Loucy (cell line): ENCODE measurements around the gene POPDC3.

Source experiments
- H2AFZ ChIP-seq: fragments of 200-600 bp; sonication (generic); 2 replicates; pipeline ENCODE4 v1.6.0; 2016; ENCODE audit warnings: antibody characterized with exemption, mild to moderate bottlenecking, low read length, moderate library complexity
- H3F3A ChIP-seq: fragments of 200-600 bp; 2 replicates; pipeline ENCODE4 v1.6.0; 2016; ENCODE audit warnings: antibody characterized with exemption, low read depth, mild to moderate bottlenecking
- H3K27me3 ChIP-seq: fragments of 200-600 bp; sonication (generic); 2 replicates; pipeline ENCODE4 v1.6.1; 2014; ENCODE audit warnings: low read length, mild to moderate bottlenecking; ENCODE audit not compliant: insufficient read depth, poor library complexity, severe bottlenecking
- H3K36me3 ChIP-seq: fragments of 200-600 bp; sonication (generic); 2 replicates; pipeline ENCODE4 v1.6.1; 2016; ENCODE audit warnings: low read length; ENCODE audit not compliant: insufficient read depth
- H3K4me1 ChIP-seq: fragments of 200-600 bp; sonication (generic); 2 replicates; pipeline ENCODE4 v1.5.1; 2014; ENCODE audit warnings: low read length, mild to moderate bottlenecking; ENCODE audit not compliant: insufficient read depth, poor library complexity, severe bottlenecking
- H3K4me2 ChIP-seq: fragments of 200-600 bp; sonication (generic); 2 replicates; pipeline ENCODE4 v1.6.0; 2014; ENCODE audit warnings: antibody characterized with exemption, low read length, low read depth, mild to moderate bottlenecking; ENCODE audit not compliant: poor library complexity, severe bottlenecking
- H3K4me3 ChIP-seq: fragments of 200-600 bp; sonication (generic); 2 replicates; pipeline ENCODE4 v1.5.1; 2014; ENCODE audit warnings: low read length, mild to moderate bottlenecking, mixed read lengths; ENCODE audit not compliant: poor library complexity, severe bottlenecking
- H3K79me2 ChIP-seq: fragments of 200-600 bp; sonication (generic); 2 replicates; pipeline ENCODE4 v1.6.1; 2014; ENCODE audit warnings: low read length; ENCODE audit not compliant: insufficient read depth
- H3K9ac ChIP-seq: fragments of 200-600 bp; sonication (generic); 2 replicates; pipeline ENCODE4 v1.6.0; 2014; ENCODE audit warnings: mild to moderate bottlenecking, low read depth, low read length, moderate library complexity; ENCODE audit not compliant: poor library complexity, severe bottlenecking
- H3K9me2 ChIP-seq: fragments of 200-600 bp; sonication (generic); replicated peaks from 2 replicates; pipeline ENCODE4 v1.6.1; 2016; ENCODE audit warnings: low read depth, low read length, mixed read lengths
- H3K9me3 ChIP-seq: fragments of 200-600 bp; sonication (generic); 2 replicates; pipeline ENCODE4 v1.6.1; 2014; ENCODE audit warnings: mild to moderate bottlenecking, antibody characterized with exemption, low read length, low read depth; ENCODE audit not compliant: insufficient read depth
- H4K20me1 ChIP-seq: fragments of 200-600 bp; sonication (generic); 2 replicates; pipeline ENCODE4 v1.6.0; 2014; ENCODE audit warnings: antibody characterized with exemption, low read length, mild to moderate bottlenecking; ENCODE audit not compliant: insufficient read depth, poor library complexity, severe bottlenecking
- EZH2phosphoT487 ChIP-seq: fragments of 200-600 bp; IDR thresholded peaks from 2 replicates; pipeline ENCODE4 v1.6.1; 2018; ENCODE audit warnings: antibody characterized with exemption, mild to moderate bottlenecking, moderate library complexity, borderline replicate concordance
- TF ChIP-seq, protein P1 (sequence below): fragments of 200-600 bp; sonication (generic); conservative IDR thresholded peaks from 2 replicates; pipeline ENCODE4 v1.5.1; 2014; ENCODE audit warnings: mild to moderate bottlenecking, antibody characterized with exemption, low read length

Gene POPDC3

DNA sequence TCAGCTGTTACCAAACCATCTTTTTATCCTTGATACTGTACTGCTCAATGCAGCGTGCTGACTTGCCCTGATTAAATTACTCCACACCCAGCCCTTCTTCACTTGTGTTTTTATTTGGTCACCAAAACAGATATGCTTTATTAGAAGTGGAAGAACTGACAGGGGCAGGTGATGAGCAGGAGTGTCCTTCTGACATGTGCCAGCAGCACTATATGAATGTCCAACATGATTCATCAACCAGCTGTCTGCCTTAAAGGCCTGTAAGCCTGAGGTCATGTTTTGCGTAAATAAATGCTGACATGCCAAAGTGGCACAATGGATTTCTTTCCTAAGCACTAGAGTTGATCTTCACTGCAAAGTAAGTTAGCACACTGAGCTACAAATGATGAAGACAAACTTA is 15.4 kb downstream of the POPDC3 start:
- H3K4me3 ChIP-seq: no peak overlapping the region
- H3K36me3 ChIP-seq: no peaks in the 10 kb centered on the region
- no peaks in the 10 kb centered on the region for H4K20me1 ChIP-seq
- H2AFZ ChIP-seq: no peak overlapping the region
- H3K9ac ChIP-seq: no peak overlapping the region
- H3F3A ChIP-seq: no peaks in the 10 kb centered on the region
- no peak overlapping the region for H3K4me2 ChIP-seq
- no peaks in the 10 kb centered on the region for H3K9me3 ChIP-seq
- H3K4me1 ChIP-seq: no peaks in the 10 kb centered on the region
- peaks cover 4% of the 10 kb centered on the region for H3K27me3 ChIP-seq
- H3K79me2 ChIP-seq: no peaks in the 10 kb centered on the region
- no peak for TF ChIP-seq EZH2phosphoT487
- H3K9me2 ChIP-seq: no peaks in the 10 kb centered on the region

DNA sequence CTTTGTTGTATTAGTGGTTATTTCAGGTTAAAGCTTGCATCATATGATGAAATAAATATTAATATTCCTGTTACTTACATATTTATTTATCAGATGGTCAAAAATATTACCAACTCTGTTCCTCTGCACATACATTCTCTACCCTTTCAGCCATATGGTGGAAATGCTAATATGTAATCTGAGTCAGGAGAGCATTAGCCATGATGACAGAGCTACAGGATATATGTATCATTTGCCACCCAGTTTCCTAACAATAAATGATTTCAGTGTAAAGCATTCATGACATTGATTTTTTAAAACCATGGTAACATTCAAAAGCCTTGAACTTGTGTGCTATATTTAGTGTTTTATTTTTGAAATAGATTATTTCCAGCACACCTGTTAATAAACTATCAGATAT is 16.6 kb downstream of the POPDC3 start:
- TF ChIP-seq EZH2phosphoT487: no peak
- TF ChIP-seq, protein P1, sequence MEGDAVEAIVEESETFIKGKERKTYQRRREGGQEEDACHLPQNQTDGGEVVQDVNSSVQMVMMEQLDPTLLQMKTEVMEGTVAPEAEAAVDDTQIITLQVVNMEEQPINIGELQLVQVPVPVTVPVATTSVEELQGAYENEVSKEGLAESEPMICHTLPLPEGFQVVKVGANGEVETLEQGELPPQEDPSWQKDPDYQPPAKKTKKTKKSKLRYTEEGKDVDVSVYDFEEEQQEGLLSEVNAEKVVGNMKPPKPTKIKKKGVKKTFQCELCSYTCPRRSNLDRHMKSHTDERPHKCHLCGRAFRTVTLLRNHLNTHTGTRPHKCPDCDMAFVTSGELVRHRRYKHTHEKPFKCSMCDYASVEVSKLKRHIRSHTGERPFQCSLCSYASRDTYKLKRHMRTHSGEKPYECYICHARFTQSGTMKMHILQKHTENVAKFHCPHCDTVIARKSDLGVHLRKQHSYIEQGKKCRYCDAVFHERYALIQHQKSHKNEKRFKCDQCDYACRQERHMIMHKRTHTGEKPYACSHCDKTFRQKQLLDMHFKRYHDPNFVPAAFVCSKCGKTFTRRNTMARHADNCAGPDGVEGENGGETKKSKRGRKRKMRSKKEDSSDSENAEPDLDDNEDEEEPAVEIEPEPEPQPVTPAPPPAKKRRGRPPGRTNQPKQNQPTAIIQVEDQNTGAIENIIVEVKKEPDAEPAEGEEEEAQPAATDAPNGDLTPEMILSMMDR: no peak
- Histone ChIP-seq H3K9ac (no peak overlapping the region), H3K79me2 (no peaks in the 10 kb centered on the region), H3F3A (no peaks in the 10 kb centered on the region), H3K4me3 (no peak overlapping the region), H3K4me1 (no peaks in the 10 kb centered on the region), H3K9me3 (no peaks in the 10 kb centered on the region), H3K36me3 (no peaks in the 10 kb centered on the region), H3K9me2 (no peaks in the 10 kb centered on the region), H3K27me3 (peaks cover 4% of the 10 kb centered on the region), H4K20me1 (no peaks in the 10 kb centered on the region), H3K4me2 (no peak overlapping the region), H2AFZ (no peak overlapping the region)

DNA sequence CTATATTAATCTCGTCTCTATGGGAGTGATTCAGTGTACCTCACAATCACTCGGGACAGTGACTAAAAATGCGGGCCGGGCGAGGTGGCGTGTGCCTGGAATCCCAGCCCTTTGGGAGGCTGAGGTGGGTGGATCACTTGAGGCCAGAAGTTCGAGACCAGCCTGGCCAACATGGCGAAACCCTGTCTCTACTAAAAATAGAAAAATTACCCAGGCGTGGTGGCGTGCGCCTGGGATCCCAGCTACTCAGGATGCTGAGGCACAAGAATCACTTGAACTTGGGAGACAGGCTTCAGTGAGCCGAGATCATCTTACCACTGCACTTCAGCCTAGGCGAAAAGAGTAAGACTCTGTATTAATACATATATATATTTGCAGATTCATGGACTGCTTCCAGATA is 17.4 kb downstream of the POPDC3 start:
- no peaks in the 10 kb centered on the region for H4K20me1 ChIP-seq
- TF ChIP-seq, protein P1: no peak
- no peak for TF ChIP-seq EZH2phosphoT487
- no peak overlapping the region for H2AFZ ChIP-seq

DNA sequence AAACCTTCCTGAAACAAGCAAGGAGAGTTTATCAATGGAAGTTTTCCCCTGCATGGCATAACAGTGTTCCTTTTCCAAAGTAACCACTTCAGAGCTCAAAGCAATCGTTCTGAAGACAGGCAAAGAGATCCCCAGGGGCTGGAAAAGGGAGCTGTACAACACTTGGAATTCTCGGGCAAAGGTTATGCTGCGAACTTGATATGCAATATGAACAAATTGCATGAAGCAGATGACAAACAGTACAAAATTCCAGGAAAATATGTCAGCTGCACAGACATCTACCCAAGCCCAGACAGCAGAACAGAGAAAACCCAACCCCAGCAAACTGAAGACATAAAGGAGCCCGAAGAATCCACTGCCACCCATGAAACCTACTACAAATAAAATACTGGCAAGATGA is 18.4 kb downstream of the POPDC3 start:
- Histone ChIP-seq H3K4me3 (no peak overlapping the region), H3K4me1 (no peaks in the 10 kb centered on the region), H4K20me1 (no peaks in the 10 kb centered on the region), H3K9me3 (no peaks in the 10 kb centered on the region), H3K27me3 (peaks cover 4% of the 10 kb centered on the region), H3K9me2 (no peaks in the 10 kb centered on the region), H3K4me2 (no peak overlapping the region), H3K79me2 (no peaks in the 10 kb centered on the region), H3K36me3 (no peaks in the 10 kb centered on the region), H3F3A (no peaks in the 10 kb centered on the region), H2AFZ (no peak overlapping the region), H3K9ac (no peak overlapping the region)
- no peak for TF ChIP-seq EZH2phosphoT487
- TF ChIP-seq, protein P1: no peak

More for the DNA sequence above, 17.4 kb downstream of the POPDC3 start:
- Histone ChIP-seq H3K36me3 (no peaks in the 10 kb centered on the region), H3K4me2 (no peak overlapping the region), H3K9me3 (no peaks in the 10 kb centered on the region), H3K79me2 (no peaks in the 10 kb centered on the region), H3K4me1 (no peaks in the 10 kb centered on the region), H3K4me3 (no peak overlapping the region), H3F3A (no peaks in the 10 kb centered on the region), H3K27me3 (peaks cover 4% of the 10 kb centered on the region), H3K9ac (no peak overlapping the region), H3K9me2 (no peaks in the 10 kb centered on the region)
